ENCODE measurements around the gene GATA5.
"Not testable (repeated sequence)": the region's sequence is repeated elsewhere in the genome, so short reads cannot be mapped to it uniquely, and the experiment has no call there.

The GATA5 gene

GRCh38 chr20:62504323-62504722 is 28.5 kb upstream of the GATA5 start:
- no peak for DNase-seq (ENCODE audit: low read depth)

GRCh38 chr20:62503401-62504178 is 27.8 kb upstream of the GATA5 start:
- no peak for DNase-seq (ENCODE audit: low read depth)

- no peak for DNase-seq (ENCODE audit: low read depth)
Observed at GRCh38 chr20:62502496-62503095, 26.8 kb upstream of the GATA5 start.

- DNase-seq (ENCODE audit: low read depth) = peak; percentile 18
Observed at GRCh38 chr20:62501801-62502495, 26.2 kb upstream of the GATA5 start.

GRCh38 chr20:62500237-62500864 is 24.6 kb upstream of the GATA5 start:
- DNase-seq (ENCODE audit: low read depth) = no peak

GRCh38 chr20:62499758-62500236 is 24.0 kb upstream of the GATA5 start:
- DNase-seq (ENCODE audit: low read depth) = no peak

- DNase-seq (ENCODE audit: low read depth) = no peak
Observed at GRCh38 chr20:62498874-62499273, 23.1 kb upstream of the GATA5 start.

- DNase-seq (ENCODE audit: low read depth) = no peak
Observed at GRCh38 chr20:62496568-62497218, 20.9 kb upstream of the GATA5 start.

- DNase-seq (ENCODE audit: low read depth) = no peak
Observed at GRCh38 chr20:62495749-62496567, 20.2 kb upstream of the GATA5 start.

GRCh38 chr20:62494980-62495748 is 19.4 kb upstream of the GATA5 start:
- DNase-seq (ENCODE audit: low read depth) = no peak

GRCh38 chr20:62494537-62494936 is 18.7 kb upstream of the GATA5 start:
- DNase-seq (ENCODE audit: low read depth) = no peak

- DNase-seq (ENCODE audit: low read depth) = no peak
Observed at GRCh38 chr20:62493886-62494285, 18.1 kb upstream of the GATA5 start.

GRCh38 chr20:62493253-62493885 is 17.6 kb upstream of the GATA5 start:
- DNase-seq (ENCODE audit: low read depth) = no peak

- no peak for DNase-seq (ENCODE audit: low read depth)
Observed at GRCh38 chr20:62492711-62493110, 16.9 kb upstream of the GATA5 start.

GRCh38 chr20:62490783-62491182 is 15.0 kb upstream of the GATA5 start:
- DNase-seq (ENCODE audit: low read depth) = not testable (repeated sequence)

- no peak for DNase-seq (ENCODE audit: low read depth)
Observed at GRCh38 chr20:62489932-62490263, 14.1 kb upstream of the GATA5 start.

GRCh38 chr20:62489186-62489931 is 13.6 kb upstream of the GATA5 start:
- DNase-seq (ENCODE audit: low read depth) = no peak

- DNase-seq (ENCODE audit: low read depth) = no peak
Observed at GRCh38 chr20:62488470-62488869, 12.7 kb upstream of the GATA5 start.
